Keratinocyte (primary cell): Measurements from ENCODE around the gene HOXB7.

Experiments used
- CTCF ChIP-seq, 3 experiments: IDR thresholded peaks in 1 of 3; conservative IDR thresholded peaks in 1 of 3; optimal IDR thresholded peaks in 1 of 3; 2 replicates in 2 of 3; 3 replicates in 1 of 3; pipeline versions ENCODE3 to v1.5.1; 2011; ENCODE audit warnings: low read length in 3 of 3, mild to moderate bottlenecking in 3 of 3, moderate library complexity in 2 of 3, control low read depth in 1 of 3, inconsistent platforms in 1 of 3; ENCODE audit not compliant: insufficient read depth in 2 of 3; ENCODE audit errors: extremely low read depth in 1 of 3
- EZH2 ChIP-seq: IDR thresholded peaks from one replicate; pipeline ENCODE4 v1.6.1; 2012; ENCODE audit warnings: inconsistent platforms, mild to moderate bottlenecking, low read length, moderate library complexity

DNA sequence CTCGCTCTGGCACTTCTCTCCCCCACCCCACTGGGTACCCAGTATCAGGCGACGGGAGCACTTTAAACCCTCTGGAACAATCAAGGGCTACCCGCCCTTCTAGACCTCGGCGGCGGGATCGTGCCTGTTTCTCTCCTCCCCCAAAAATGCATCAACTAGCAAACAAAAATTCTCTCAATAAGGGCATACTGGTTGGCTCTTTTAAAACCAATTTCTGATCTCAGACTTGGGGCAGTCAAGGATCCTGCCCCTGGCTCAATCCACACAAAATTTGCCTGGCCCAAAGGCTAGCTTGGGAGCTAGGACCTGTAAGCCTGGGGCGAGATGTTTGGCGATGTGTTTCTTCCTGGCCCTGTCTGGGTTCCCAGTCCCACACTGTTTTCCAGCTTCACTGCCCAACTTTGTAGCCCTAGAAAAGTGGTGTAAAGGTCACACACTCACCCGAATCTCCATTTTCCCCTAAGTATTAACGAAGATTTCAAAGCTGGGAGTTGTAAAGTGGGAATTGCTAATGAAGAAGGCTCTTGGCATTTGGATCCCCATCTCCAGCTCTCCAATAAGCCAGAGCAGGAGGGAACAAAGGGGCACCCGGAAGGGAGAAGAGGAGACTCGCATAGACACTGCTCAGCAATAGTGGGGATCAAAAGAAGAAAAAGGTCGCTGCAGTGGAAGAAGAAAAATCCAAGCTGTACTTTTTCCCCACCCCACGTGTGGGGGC lies 51.5 kb downstream of the HOXB7 start:
- TF ChIP-seq CTCF (optimal IDR thresholded peaks at IDR 0.05 in 1 of 3, IDR thresholded peaks at IDR 0.05 in 1 of 3, conservative IDR thresholded peaks at IDR 0.05 in 1 of 3; ENCODE audit: extremely low read depth in 1 of 3, insufficient read depth in 2 of 3, low read length in 3 of 3) (no peak), EZH2 (no peak)
